ENCODE measurements around the gene RHCG.

DNA sequence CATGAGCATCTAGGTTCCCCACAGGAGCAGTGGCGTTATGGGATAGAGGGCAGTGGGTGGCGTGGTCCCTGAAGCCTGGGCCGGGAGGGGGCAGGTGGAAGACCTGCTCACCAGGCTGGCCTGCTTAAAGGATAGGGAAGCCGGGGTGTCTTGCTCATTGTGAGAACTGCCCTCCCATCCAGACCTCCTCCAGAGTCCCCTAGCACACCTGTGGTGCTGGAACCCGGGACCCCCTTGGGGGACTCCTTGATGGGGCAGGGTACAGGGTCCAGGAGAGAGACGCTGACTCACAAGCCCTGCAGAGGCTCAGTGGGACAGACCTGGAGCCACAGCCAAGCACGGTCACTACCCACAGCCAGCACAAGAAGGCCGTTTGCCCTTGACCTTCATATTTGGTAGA lies 2.8 kb upstream of the RHCG start:
- TF ChIP-seq SIN3A (IDR thresholded peaks at IDR 0.05; ENCODE audit: borderline replicate concordance, insufficient read depth, low read depth, low read length): no peak
- no peak for TF ChIP-seq CTCF (IDR thresholded peaks at IDR 0.05)
- TF ChIP-seq POLR2AphosphoS5 (IDR thresholded peaks at IDR 0.05; ENCODE audit: low read depth, low read length): no peak
- TF ChIP-seq TCF7L2 (IDR thresholded peaks at IDR 0.05; ENCODE audit: low read depth, low read length): no peak
- TF ChIP-seq, protein P1, sequence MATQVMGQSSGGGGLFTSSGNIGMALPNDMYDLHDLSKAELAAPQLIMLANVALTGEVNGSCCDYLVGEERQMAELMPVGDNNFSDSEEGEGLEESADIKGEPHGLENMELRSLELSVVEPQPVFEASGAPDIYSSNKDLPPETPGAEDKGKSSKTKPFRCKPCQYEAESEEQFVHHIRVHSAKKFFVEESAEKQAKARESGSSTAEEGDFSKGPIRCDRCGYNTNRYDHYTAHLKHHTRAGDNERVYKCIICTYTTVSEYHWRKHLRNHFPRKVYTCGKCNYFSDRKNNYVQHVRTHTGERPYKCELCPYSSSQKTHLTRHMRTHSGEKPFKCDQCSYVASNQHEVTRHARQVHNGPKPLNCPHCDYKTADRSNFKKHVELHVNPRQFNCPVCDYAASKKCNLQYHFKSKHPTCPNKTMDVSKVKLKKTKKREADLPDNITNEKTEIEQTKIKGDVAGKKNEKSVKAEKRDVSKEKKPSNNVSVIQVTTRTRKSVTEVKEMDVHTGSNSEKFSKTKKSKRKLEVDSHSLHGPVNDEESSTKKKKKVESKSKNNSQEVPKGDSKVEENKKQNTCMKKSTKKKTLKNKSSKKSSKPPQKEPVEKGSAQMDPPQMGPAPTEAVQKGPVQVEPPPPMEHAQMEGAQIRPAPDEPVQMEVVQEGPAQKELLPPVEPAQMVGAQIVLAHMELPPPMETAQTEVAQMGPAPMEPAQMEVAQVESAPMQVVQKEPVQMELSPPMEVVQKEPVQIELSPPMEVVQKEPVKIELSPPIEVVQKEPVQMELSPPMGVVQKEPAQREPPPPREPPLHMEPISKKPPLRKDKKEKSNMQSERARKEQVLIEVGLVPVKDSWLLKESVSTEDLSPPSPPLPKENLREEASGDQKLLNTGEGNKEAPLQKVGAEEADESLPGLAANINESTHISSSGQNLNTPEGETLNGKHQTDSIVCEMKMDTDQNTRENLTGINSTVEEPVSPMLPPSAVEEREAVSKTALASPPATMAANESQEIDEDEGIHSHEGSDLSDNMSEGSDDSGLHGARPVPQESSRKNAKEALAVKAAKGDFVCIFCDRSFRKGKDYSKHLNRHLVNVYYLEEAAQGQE (IDR thresholded peaks at IDR 0.05; ENCODE audit: insufficient read depth in 1 of 2, low read depth in 2 of 2, low read length in 1 of 2): no peak
